Body of pancreas (tissue), 4 donors: ENCODE measurements around the gene CD74. TPM values are rescaled to one million over a fixed set of nuclear protein-coding genes. Genes with fewer than 3 reads are reported as not detected.

Source experiments
- ATAC-seq: fragments of 150-250 bp; one replicate; pipeline ENCODE4 v1.9.1; 2016
- DNase-seq, 4 donors: peaks; one replicate each; pipeline ENCODE4 v3.0.0-alpha.2; 2019
- H3K27ac ChIP-seq, 4 donors: fragments of 200-600 bp; sonication (generic); 1 replicate in 3 of 4; 2 replicates in 1 of 4; pipeline versions ENCODE4 v1.5.1 to v1.6.1; 2016 to 2019; ENCODE audit warnings: mild to moderate bottlenecking in 1 of 4, mixed read lengths in 1 of 4, moderate library complexity in 1 of 4
- H3K27me3 ChIP-seq, 2 donors: fragments of 200-600 bp; sonication (generic); one replicate each; pipeline ENCODE4 v1.6.0; 2016; ENCODE audit warnings: mild to moderate bottlenecking in 1 of 2
- H3K36me3 ChIP-seq, 2 donors: fragments of 200-600 bp; sonication (generic); replicated peaks in 1 of 2; 2 replicates each; pipeline ENCODE4 v1.5.1; 2016; ENCODE audit warnings: low read depth in 2 of 2; ENCODE audit not compliant: insufficient read depth in 1 of 2
- H3K4me1 ChIP-seq: fragments of 200-600 bp; sonication (generic); one replicate; pipeline ENCODE4 v1.6.0; 2016
- H3K4me3 ChIP-seq, 2 donors: fragments of 200-600 bp; sonication (generic); 1 replicate in 1 of 2; 2 replicates in 1 of 2; pipeline ENCODE4 v1.5.1; 2016 to 2019
- H3K9me3 ChIP-seq, 3 donors: fragments of 200-600 bp; sonication (generic); 1 replicate in 2 of 3; 2 replicates in 1 of 3; pipeline ENCODE4 v1.5.1; 2016
- CTCF ChIP-seq, 7 experiments: fragments of 450-650 bp in 4 of 7; fragments of 200-600 bp in 3 of 7; sonication (generic) in 3 of 7; IDR thresholded peaks; one replicate each; pipeline ENCODE4 v1.5.1; 2016 to 2019; ENCODE audit warnings: antibody characterized with exemption in 7 of 7
- POLR2A ChIP-seq, 3 donors: fragments of 450-650 bp; IDR thresholded peaks; one replicate each; pipeline ENCODE4 v1.6.1; 2016; ENCODE audit warnings: antibody characterized with exemption in 3 of 3, mild to moderate bottlenecking in 2 of 3
- WGBS, 2 donors: methylation state at CpG; one replicate each; pipeline ENCODE4 v1.1.5; 2017; 5-methylcytosine and 5-hydroxymethylcytosine counted together
- intact Hi-C: fragments of 100-400 bp; cut with DNase I; formaldehyde crosslinking; loops from one replicate; pipeline ENCODE4 v1.15.1; 2023
- total RNA-seq, 2 donors: library from RNA; depleted of rRNA; stranded (reverse); fragments of >200 nt; gene quantifications; one replicate each; pipeline ENCODE4 v1.1.0, GENCODE V29; 2016

Gene CD74
- total RNA-seq, 2 donors from 2014 or later = 130 to 405 TPM

GRCh38 chr5:150442699-150443080 lies 30.0 kb upstream of the CD74 start:
- H3K36me3 ChIP-seq = peaks cover 15 to 39% of the 10 kb centered on the region in 2 donors
- peaks cover 13% of the 10 kb centered on the region for H3K4me1 ChIP-seq
- TF ChIP-seq CTCF (IDR thresholded peaks at IDR 0.05) (no peak), POLR2A (IDR thresholded peaks at IDR 0.05) (no peak)
- intact Hi-C loops = no loop called here
- no peak overlapping the region for H3K4me3 ChIP-seq
- ATAC-seq = no peak
- no peak for DNase-seq
- no peak overlapping the region for H3K27ac ChIP-seq
- no peaks in the 10 kb centered on the region for H3K9me3 ChIP-seq
- 73 to 94% methylated on average over 6 of the region's 6 CpGs for WGBS, 2 donors
- H3K27me3 ChIP-seq = no peaks in the 10 kb centered on the region

GRCh38 chr5:150441813-150442698 lies 29.3 kb upstream of the CD74 start:
- Histone ChIP-seq H3K9me3 (no peaks in the 10 kb centered on the region), H3K27me3 (no peaks in the 10 kb centered on the region), H3K4me3 (no peak overlapping the region), H3K27ac (no peak overlapping the region), H3K4me1 (peaks cover 6% of the 10 kb centered on the region), H3K36me3 (peaks cover 15 to 35% of the 10 kb centered on the region in 2 donors)
- intact Hi-C loops = no loop called here
- no peak for TF ChIP-seq CTCF (IDR thresholded peaks at IDR 0.05)
- no peak for TF ChIP-seq POLR2A (IDR thresholded peaks at IDR 0.05)
- DNase-seq (no peak), ATAC-seq (no peak)
- 66 to 73% methylated on average over 15 to 18 of the region's 18 CpGs for WGBS, 2 donors

- no peak for DNase-seq
- no peaks in the 10 kb centered on the region for H3K4me1 ChIP-seq
- no peak for TF ChIP-seq POLR2A (IDR thresholded peaks at IDR 0.05)
- no peak for TF ChIP-seq CTCF (IDR thresholded peaks at IDR 0.05)
- WGBS, 2 donors = 88 to 91% methylated on average over 12 of the region's 12 CpGs
- H3K36me3 ChIP-seq = peaks cover 9 to 26% of the 10 kb centered on the region in 2 donors
- H3K27ac ChIP-seq = no peak overlapping the region
- no peaks in the 10 kb centered on the region for H3K27me3 ChIP-seq
- no peak for ATAC-seq
- no peak overlapping the region for H3K4me3 ChIP-seq
- intact Hi-C loops = no loop called here
- H3K9me3 ChIP-seq = no peaks in the 10 kb centered on the region
Observed at GRCh38 chr5:150440948-150441812, 28.5 kb upstream of the CD74 start.

GRCh38 chr5:150438873-150439546 lies 26.3 kb upstream of the CD74 start:
- TF ChIP-seq CTCF (IDR thresholded peaks at IDR 0.05) (peak; percentile 25 to 44 (median 35)), POLR2A (IDR thresholded peaks at IDR 0.05) (no peak)
- peak; percentile 32 to 42 (median 36) for DNase-seq
- peaks cover 0 to 6% of the 10 kb centered on the region in 2 donors for H3K36me3 ChIP-seq
- H3K27me3 ChIP-seq = no peaks in the 10 kb centered on the region
- H3K27ac ChIP-seq = no peak overlapping the region
- intact Hi-C loops = loop anchor here (10.0 kb wide), 1 partner anchor 284 kb away; the partner anchor contains the start of gene PDGFRB
- 42 to 44% methylated on average over 4 of the region's 4 CpGs for whole genome bisulfite sequencing, 2 donors
- no peaks in the 10 kb centered on the region for H3K4me1 ChIP-seq
- H3K9me3 ChIP-seq = no peaks in the 10 kb centered on the region
- no peak for ATAC-seq
- no peak overlapping the region for H3K4me3 ChIP-seq
